Right hindlimb (tissue), 1 donor: ENCODE data around the gene SEMA6D.
"Not testable (repeated sequence)": the region's sequence is repeated elsewhere in the genome, so short reads cannot be mapped to it uniquely, and the experiment has no call there.

ENCODE experiments used
- DNase-seq: peaks from one replicate; pipeline ENCODE4 v3.0.0-alpha.2; 2018

The SEMA6D gene

GRCh38 chr15:47716516-47716915 lies 789 bp upstream of the SEMA6D start:
- DNase-seq = no peak

GRCh38 chr15:47718497-47719437 lies 1.5 kb downstream of the SEMA6D start:
- DNase-seq = peak; percentile 81

- no peak for DNase-seq
These were observed 2.4 kb downstream of the SEMA6D start for GRCh38 chr15:47719730-47720129.

GRCh38 chr15:47720555-47720954 lies 3.2 kb downstream of the SEMA6D start:
- DNase-seq = no peak

- DNase-seq = no peak
These were observed 4.4 kb downstream of the SEMA6D start for GRCh38 chr15:47721676-47722075.

- DNase-seq = no peak
These were observed 7.0 kb downstream of the SEMA6D start for GRCh38 chr15:47724346-47724745.

- no peak for DNase-seq
These were observed 7.7 kb downstream of the SEMA6D start for GRCh38 chr15:47725051-47725450.

GRCh38 chr15:47725906-47726305 lies 8.6 kb downstream of the SEMA6D start:
- no peak for DNase-seq

GRCh38 chr15:47726399-47726823 lies 9.1 kb downstream of the SEMA6D start:
- DNase-seq = no peak

GRCh38 chr15:47727137-47727536 lies 9.8 kb downstream of the SEMA6D start:
- no peak for DNase-seq

- no peak for DNase-seq
These were observed 10.4 kb downstream of the SEMA6D start for GRCh38 chr15:47727676-47728075.

- no peak for DNase-seq
These were observed 11.1 kb downstream of the SEMA6D start for GRCh38 chr15:47728426-47728825.

- no peak for DNase-seq
These were observed 11.6 kb downstream of the SEMA6D start for GRCh38 chr15:47728886-47729285.

GRCh38 chr15:47731230-47731629 lies 13.9 kb downstream of the SEMA6D start:
- DNase-seq = no peak

- no peak for DNase-seq
These were observed 14.9 kb downstream of the SEMA6D start for GRCh38 chr15:47732248-47732647.

GRCh38 chr15:47733085-47733484 lies 15.8 kb downstream of the SEMA6D start:
- no peak for DNase-seq

- no peak for DNase-seq
These were observed 19.0 kb downstream of the SEMA6D start for GRCh38 chr15:47736143-47736786.

- no peak for DNase-seq
These were observed 20.2 kb downstream of the SEMA6D start for GRCh38 chr15:47737477-47737876.

- not testable (repeated sequence) for DNase-seq
These were observed 21.0 kb downstream of the SEMA6D start for GRCh38 chr15:47738144-47738825.

- no peak for DNase-seq
These were observed 23.8 kb downstream of the SEMA6D start for GRCh38 chr15:47741082-47741481.

- no peak for DNase-seq
These were observed 24.6 kb downstream of the SEMA6D start for GRCh38 chr15:47741907-47742306.

- no peak for DNase-seq
These were observed 25.0 kb downstream of the SEMA6D start for GRCh38 chr15:47742334-47742733.

- DNase-seq = no peak
These were observed 25.4 kb downstream of the SEMA6D start for GRCh38 chr15:47742742-47743141.

GRCh38 chr15:47743385-47743784 lies 26.1 kb downstream of the SEMA6D start:
- no peak for DNase-seq
